HG02623 (cell line): Measurements from ENCODE around the gene DLG5.
A peak's percentile ranks its signal among the peaks of the same experiment; 100 is the strongest.

Source experiments
- ATAC-seq: cut with Tn5 transposase; IDR thresholded peaks from one replicate; pipeline ENCODE4 v1.9.1; 2021; ENCODE audit warnings: moderate library complexity; ENCODE audit not compliant: unreplicated experiment

Gene DLG5

GRCh38 chr10:77892021-77892739 lies 34.4 kb downstream of the DLG5 start:
- ATAC-seq = no peak

GRCh38 chr10:77890097-77890496 lies 36.5 kb downstream of the DLG5 start:
- ATAC-seq = no peak

GRCh38 chr10:77889277-77889903 lies 37.2 kb downstream of the DLG5 start:
- no peak for ATAC-seq

- ATAC-seq = no peak
These were observed 38.2 kb downstream of the DLG5 start for GRCh38 chr10:77888356-77888703.

GRCh38 chr10:77887631-77888355 lies 38.8 kb downstream of the DLG5 start:
- ATAC-seq = no peak

GRCh38 chr10:77886795-77887355 lies 39.7 kb downstream of the DLG5 start:
- ATAC-seq = no peak

GRCh38 chr10:77884181-77884580 lies 42.4 kb downstream of the DLG5 start:
- no peak for ATAC-seq

- ATAC-seq = no peak
These were observed 44.9 kb downstream of the DLG5 start for GRCh38 chr10:77881636-77882035.

GRCh38 chr10:77881222-77881621 lies 45.3 kb downstream of the DLG5 start:
- no peak for ATAC-seq

- no peak for ATAC-seq
These were observed 46.8 kb downstream of the DLG5 start for GRCh38 chr10:77879710-77880109.

GRCh38 chr10:77879065-77879464 lies 47.5 kb downstream of the DLG5 start:
- ATAC-seq = no peak

GRCh38 chr10:77877441-77878344 lies 48.9 kb downstream of the DLG5 start:
- peak; percentile 41 for ATAC-seq

GRCh38 chr10:77875730-77876129 lies 50.8 kb downstream of the DLG5 start:
- no peak for ATAC-seq

- no peak for ATAC-seq
These were observed 51.7 kb downstream of the DLG5 start for GRCh38 chr10:77874872-77875271.

GRCh38 chr10:77873536-77874380 lies 52.8 kb downstream of the DLG5 start:
- ATAC-seq = peak; percentile 86

- ATAC-seq = no peak
These were observed 53.5 kb downstream of the DLG5 start for GRCh38 chr10:77872947-77873535.

GRCh38 chr10:77872151-77872946 lies 54.2 kb downstream of the DLG5 start:
- no peak for ATAC-seq

GRCh38 chr10:77869626-77870420 lies 56.7 kb downstream of the DLG5 start:
- ATAC-seq = no peak
